ENCODE results near the gene TREH. TPM values are rescaled to one million over a fixed set of nuclear protein-coding genes. Genes with fewer than 3 reads are reported as not detected.

The TREH gene
- polyA plus RNA-seq, 1 donor from 2014 or later: 0.12 TPM

DNA sequence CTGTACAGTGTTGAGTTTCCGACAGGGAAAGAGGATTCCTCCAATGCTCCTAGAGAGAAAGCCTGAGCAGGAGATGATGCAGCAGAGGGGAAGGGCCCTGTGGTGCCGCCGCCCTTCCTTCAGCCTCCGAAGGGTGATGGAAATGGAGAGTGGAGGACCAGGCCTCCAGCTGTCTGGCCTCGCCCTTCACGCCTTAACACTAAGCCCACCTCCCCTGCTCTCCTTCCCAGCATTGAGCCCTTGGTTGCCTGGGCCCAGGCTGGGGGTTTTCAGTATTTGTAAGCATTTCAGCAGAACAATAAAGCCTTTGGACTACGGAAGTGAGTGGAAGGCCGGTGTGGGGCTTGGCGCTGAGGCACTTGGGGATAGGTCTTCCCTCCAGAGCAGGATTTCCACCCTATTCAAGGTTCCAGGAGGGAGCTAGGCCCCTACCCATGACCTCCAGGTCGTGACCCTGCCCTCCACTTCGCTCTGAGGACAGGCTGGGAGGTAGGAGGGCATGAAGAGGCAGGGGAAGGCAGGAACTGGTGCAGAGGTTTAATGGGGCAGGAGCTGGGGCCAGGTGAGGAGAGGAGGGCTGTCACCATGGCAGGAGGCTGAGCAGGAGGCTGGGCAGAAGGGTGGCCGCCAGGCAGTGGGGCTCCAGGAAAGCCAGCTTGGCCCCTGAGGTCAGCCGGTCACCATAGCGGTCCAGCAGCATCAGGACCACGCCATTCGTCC, 21.6 kb downstream of the TREH start:
- Histone ChIP-seq H3F3A (ENCODE audit: insufficient read depth, low read length, poor library complexity, severe bottlenecking) (no peaks in the 10 kb centered on the region), H3K36me3 (ENCODE audit: insufficient read depth, low read length) (peaks cover 10% of the 10 kb centered on the region), H3K9me3 (ENCODE audit: low read length) (no peaks in the 10 kb centered on the region), H3K9ac (ENCODE audit: low read length) (peak overlapping the region; percentile 65), H3K9me2 (ENCODE audit: insufficient read depth, low read length) (no peaks in the 10 kb centered on the region), H3K27ac (ENCODE audit: low read length) (peak overlapping the region; percentile 94), H3K4me3 (ENCODE audit: low read length) (peak overlapping the region; percentile 55), H3K4me2 (ENCODE audit: low read length) (peak overlapping the region; percentile 56), H3K27me3 (ENCODE audit: insufficient read depth, low read depth, low read length) (no peaks in the 10 kb centered on the region), H4K20me1 (ENCODE audit: insufficient read depth) (no peaks in the 10 kb centered on the region), H2AFZ (ENCODE audit: low read depth, low read length) (no peak overlapping the region), H3K79me2 (replicated peaks; ENCODE audit: insufficient read depth, low read length) (no peaks in the 10 kb centered on the region)
- TF ChIP-seq, protein P1, sequence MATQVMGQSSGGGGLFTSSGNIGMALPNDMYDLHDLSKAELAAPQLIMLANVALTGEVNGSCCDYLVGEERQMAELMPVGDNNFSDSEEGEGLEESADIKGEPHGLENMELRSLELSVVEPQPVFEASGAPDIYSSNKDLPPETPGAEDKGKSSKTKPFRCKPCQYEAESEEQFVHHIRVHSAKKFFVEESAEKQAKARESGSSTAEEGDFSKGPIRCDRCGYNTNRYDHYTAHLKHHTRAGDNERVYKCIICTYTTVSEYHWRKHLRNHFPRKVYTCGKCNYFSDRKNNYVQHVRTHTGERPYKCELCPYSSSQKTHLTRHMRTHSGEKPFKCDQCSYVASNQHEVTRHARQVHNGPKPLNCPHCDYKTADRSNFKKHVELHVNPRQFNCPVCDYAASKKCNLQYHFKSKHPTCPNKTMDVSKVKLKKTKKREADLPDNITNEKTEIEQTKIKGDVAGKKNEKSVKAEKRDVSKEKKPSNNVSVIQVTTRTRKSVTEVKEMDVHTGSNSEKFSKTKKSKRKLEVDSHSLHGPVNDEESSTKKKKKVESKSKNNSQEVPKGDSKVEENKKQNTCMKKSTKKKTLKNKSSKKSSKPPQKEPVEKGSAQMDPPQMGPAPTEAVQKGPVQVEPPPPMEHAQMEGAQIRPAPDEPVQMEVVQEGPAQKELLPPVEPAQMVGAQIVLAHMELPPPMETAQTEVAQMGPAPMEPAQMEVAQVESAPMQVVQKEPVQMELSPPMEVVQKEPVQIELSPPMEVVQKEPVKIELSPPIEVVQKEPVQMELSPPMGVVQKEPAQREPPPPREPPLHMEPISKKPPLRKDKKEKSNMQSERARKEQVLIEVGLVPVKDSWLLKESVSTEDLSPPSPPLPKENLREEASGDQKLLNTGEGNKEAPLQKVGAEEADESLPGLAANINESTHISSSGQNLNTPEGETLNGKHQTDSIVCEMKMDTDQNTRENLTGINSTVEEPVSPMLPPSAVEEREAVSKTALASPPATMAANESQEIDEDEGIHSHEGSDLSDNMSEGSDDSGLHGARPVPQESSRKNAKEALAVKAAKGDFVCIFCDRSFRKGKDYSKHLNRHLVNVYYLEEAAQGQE (IDR thresholded peaks at IDR 0.05; ENCODE audit: borderline replicate concordance): peak; percentile 2
- TF ChIP-seq POLR2AphosphoS5 (IDR thresholded peaks at IDR 0.05): no peak

DNA sequence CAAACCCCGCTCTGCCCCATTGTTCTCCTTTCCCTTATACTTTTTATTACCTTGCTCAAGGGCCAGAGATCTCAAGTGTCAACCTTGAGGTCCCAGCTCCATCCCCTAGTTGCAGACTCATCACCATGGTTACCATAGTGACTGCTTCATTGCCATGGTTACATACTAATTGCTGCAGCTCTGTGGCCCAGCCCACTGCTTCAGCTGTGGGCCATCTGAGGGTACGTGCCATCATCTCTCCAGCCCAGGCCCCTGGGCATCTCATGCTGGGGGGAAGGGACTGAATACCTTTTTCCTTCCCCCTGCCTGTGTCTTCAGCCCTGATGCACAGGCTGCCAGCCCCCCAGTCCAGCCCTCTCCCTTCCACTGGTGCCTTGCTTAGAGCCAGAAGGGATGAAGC, 22.2 kb downstream of the TREH start:
- no peaks in the 10 kb centered on the region for H3K79me2 ChIP-seq (replicated peaks; ENCODE audit: insufficient read depth, low read length)
- H3K9ac ChIP-seq (ENCODE audit: low read length): peak overlapping the region; percentile 65
- TF ChIP-seq, protein P1 (IDR thresholded peaks at IDR 0.05; ENCODE audit: borderline replicate concordance): peak; percentile 44
- TF ChIP-seq, protein P2, sequence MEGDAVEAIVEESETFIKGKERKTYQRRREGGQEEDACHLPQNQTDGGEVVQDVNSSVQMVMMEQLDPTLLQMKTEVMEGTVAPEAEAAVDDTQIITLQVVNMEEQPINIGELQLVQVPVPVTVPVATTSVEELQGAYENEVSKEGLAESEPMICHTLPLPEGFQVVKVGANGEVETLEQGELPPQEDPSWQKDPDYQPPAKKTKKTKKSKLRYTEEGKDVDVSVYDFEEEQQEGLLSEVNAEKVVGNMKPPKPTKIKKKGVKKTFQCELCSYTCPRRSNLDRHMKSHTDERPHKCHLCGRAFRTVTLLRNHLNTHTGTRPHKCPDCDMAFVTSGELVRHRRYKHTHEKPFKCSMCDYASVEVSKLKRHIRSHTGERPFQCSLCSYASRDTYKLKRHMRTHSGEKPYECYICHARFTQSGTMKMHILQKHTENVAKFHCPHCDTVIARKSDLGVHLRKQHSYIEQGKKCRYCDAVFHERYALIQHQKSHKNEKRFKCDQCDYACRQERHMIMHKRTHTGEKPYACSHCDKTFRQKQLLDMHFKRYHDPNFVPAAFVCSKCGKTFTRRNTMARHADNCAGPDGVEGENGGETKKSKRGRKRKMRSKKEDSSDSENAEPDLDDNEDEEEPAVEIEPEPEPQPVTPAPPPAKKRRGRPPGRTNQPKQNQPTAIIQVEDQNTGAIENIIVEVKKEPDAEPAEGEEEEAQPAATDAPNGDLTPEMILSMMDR (IDR thresholded peaks at IDR 0.05; ENCODE audit: poor library complexity, severe bottlenecking): no peak
- TF ChIP-seq MXI1 (conservative IDR thresholded peaks at IDR 0.05; ENCODE audit: poor library complexity, severe bottlenecking): peak; percentile 68
- TF ChIP-seq EP300 (conservative IDR thresholded peaks at IDR 0.05; ENCODE audit: poor library complexity, severe bottlenecking): peak; percentile 54
- TF ChIP-seq SMC3 (conservative IDR thresholded peaks at IDR 0.05; ENCODE audit: poor library complexity): peak; percentile 28
- H3K9me3 ChIP-seq (ENCODE audit: low read length): no peaks in the 10 kb centered on the region
- no peaks in the 10 kb centered on the region for H4K20me1 ChIP-seq (ENCODE audit: insufficient read depth)
- no peaks in the 10 kb centered on the region for H3K9me2 ChIP-seq (ENCODE audit: insufficient read depth, low read length)
- peak overlapping the region; percentile 56 for H3K4me2 ChIP-seq (ENCODE audit: low read length)
- peaks cover 10% of the 10 kb centered on the region for H3K36me3 ChIP-seq (ENCODE audit: insufficient read depth, low read length)
- H3K4me3 ChIP-seq (ENCODE audit: low read length): peak overlapping the region; percentile 55
- no peak overlapping the region for H2AFZ ChIP-seq (ENCODE audit: low read depth, low read length)
- peak overlapping the region; percentile 94 for H3K27ac ChIP-seq (ENCODE audit: low read length)
- no peaks in the 10 kb centered on the region for H3F3A ChIP-seq (ENCODE audit: insufficient read depth, low read length, poor library complexity, severe bottlenecking)
- H3K27me3 ChIP-seq (ENCODE audit: insufficient read depth, low read depth, low read length): no peaks in the 10 kb centered on the region
